IPS DF 4.7 (cell line): ENCODE results near the gene SCN7A.

Source experiments
- DNase-seq: peaks from one replicate; pipeline ENCODE4 v3.0.0-alpha.2; 2013; ENCODE audit warnings: low spot score; ENCODE audit errors: extremely low read depth

The SCN7A gene

DNA sequence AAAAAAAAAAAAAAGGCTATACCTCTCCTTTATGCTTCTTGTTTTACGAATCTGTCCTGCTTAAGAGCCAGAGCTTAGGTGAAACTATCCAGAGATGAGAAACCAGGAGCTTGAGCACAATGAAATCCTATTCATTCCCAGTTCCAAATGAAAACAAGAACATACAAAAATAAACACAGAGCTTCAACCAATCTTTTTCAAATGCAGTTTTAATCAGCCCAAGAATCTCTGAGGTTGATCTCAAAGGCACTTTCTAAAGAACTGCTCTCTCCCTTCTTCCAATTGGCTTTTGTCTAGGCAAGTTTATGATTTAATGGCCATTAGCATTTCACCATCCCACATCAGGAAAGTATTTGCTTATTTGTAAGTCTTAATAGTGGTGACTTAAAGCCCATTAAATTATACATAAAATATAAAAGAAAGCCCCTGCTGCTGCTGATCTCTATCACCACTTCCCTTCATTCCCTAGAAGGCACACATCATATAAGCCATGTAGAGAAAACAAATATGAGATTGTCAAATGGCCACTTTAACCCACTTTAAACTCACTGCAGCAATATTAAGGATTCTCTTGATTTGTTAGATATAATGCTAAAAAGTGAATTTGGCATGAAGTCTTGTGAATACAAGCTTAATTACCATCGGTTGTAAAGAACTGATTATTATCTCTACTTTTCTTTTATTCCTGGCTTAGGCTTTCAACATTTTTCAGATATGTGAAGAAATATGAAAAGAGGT is 89.0 kb downstream of the SCN7A start:
- no peak for DNase-seq

DNA sequence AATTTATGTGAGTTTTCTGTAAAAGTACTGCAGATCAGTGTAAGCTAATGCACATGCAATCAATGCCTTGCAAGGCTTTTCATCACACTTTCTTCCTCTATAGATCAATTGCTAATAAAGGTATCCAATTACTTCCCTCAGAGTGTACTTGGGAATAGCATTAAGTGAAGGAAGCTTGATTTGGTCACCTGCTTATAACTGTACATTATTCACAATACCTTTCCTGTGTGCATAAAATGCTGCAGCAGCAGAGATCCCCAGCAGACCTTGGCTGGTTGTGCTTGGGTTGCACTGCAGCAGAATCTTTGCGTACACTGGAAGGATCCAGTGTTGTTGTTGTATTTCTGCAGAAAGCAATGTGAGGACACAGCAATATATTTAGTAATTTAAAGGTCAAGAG is 99.8 kb downstream of the SCN7A start:
- no peak for DNase-seq

DNA sequence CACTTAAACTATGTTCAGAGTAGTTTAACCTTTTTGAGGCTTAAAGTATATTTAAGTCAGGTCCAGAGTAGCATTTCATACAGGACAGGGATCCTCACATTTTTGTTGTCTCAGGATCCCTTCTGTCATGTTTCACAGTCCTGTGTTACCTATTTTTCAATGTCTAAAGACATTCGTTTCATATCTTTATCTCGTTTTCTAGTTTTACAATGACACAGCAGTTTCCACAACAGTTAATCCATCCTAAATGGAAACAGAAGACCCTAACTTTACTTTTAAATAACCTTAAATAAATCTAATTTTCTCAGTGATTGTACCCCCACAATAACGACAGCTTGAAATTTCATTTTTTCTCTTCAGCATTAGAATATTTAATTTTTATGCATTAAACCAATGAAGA is 101.0 kb downstream of the SCN7A start:
- no peak for DNase-seq

DNA sequence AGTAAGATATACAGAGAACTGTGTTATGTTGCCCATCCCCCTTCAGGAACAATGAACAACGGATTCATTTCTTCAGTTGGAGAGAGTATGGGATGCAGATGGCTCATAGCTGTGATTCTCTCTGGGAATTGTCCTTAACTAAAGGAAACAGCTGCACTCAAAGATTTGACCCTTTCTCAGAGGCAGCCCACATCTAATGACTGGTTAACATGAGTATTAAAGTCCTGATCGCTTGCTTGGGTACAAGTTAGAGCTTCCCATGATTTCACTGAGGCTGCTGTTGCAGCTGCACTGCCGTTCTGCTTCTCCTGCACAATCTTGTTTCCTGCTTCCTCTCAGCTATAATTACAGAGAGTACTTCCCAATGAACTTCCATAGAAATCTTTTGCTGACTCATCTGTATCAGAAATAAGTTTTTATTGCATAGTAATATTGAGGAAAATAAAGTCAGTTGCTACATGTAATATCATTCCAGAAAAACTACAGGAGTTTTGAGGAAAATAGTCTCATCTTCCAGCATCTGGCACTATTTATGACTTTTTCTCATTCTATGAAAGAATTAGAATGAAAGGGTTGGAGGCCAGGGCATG is 105.5 kb downstream of the SCN7A start:
- DNase-seq = no peak

- DNase-seq = no peak
These were observed 108.7 kb downstream of the SCN7A start for GRCh38 chr2:166385313-166385712.

GRCh38 chr2:166384774-166385173 is 109.3 kb downstream of the SCN7A start:
- no peak for DNase-seq

GRCh38 chr2:166382448-166382847 is 111.6 kb downstream of the SCN7A start:
- DNase-seq = no peak

- no peak for DNase-seq
These were observed 113.4 kb downstream of the SCN7A start for GRCh38 chr2:166380615-166381014.

DNA sequence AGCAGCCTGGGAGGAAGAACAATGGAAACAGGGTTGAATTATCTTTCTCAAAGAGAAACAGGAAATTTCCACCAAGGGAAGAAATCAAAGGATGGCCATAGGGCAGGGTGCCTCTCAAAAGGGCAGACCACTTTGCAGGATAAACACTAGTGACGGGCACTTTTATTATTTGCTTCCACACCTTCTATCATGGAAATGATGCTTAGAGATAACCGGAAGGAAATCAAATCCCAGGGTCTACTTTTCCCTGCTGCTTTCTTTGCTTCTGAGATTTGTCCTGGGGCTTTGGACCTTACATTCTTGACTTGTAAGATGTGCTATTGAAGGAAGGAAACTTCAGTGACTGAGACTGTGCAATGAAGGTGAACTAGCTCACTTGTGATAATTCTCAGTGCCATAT is 117.2 kb downstream of the SCN7A start:
- no peak for DNase-seq

- DNase-seq = no peak
These were observed 117.6 kb downstream of the SCN7A start for GRCh38 chr2:166376488-166376828.

GRCh38 chr2:166375736-166376487 is 118.1 kb downstream of the SCN7A start, which contains the start of gene SCN9A:
Gene SCN9A (minus strand): TSS chr2:166375944. CDS start chr2:166311756, 64,188 bp downstream.
- no peak for DNase-seq

DNA sequence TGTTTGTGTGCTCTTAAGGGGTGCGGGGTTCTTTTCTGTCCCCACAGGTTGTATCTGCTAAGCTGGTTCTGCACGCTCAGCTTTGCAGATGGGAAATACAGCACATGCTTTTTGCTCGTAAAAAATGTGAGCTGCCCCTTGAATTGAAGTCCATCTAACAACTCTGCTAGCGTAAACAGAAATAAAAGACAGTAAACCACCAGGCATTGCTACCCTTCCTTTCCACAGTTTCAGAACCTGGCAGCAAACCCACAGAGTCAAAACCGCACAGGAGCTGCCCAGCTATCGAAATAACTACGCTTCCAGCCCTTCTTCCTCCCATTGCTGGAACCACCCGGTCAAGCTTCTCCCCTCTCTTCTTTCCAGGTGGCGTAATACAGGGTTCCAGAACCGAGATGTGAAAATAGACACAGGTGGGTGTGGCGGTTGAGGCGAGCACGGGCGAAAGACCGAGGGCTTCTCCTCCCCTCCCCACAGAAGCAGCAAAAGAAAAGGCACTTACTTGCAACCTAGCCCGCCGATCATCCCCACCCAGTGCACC is 118.8 kb downstream of the SCN7A start:
- no peak for DNase-seq

- no peak for DNase-seq
These were observed 120.1 kb downstream of the SCN7A start for GRCh38 chr2:166373951-166374350.

GRCh38 chr2:166373539-166373938 is 120.5 kb downstream of the SCN7A start:
- DNase-seq = no peak

GRCh38 chr2:166373105-166373504 is 120.9 kb downstream of the SCN7A start:
- no peak for DNase-seq

DNA sequence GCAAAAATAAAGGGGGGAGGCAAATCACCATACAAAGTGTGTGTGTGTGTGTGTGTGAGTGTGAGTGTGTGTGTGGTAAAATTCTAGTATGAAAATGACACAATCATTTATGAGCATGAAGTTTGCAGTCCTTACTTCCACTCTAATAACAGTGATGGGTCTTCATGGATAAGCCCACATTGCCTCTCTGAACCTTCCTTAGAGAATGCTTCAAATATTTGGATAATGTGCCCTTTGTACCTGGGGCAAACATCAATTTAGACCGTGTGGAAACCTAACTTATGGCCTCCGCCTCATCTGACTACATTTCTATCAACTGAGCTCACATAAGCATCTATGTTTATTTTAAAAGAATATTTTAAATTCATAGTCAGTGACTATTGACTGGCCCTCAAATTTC is 122.0 kb downstream of the SCN7A start:
- DNase-seq = no peak

GRCh38 chr2:166365803-166366420 is 128.1 kb downstream of the SCN7A start:
- no peak for DNase-seq

GRCh38 chr2:166365239-166365638 is 128.8 kb downstream of the SCN7A start:
- no peak for DNase-seq

- DNase-seq = no peak
These were observed 129.4 kb downstream of the SCN7A start for GRCh38 chr2:166364476-166365161.

- DNase-seq = no peak
These were observed 132.5 kb downstream of the SCN7A start for GRCh38 chr2:166361351-166362153.
